Measurements from ENCODE around the gene UPF2.
A peak's percentile ranks its signal among the peaks of the same experiment; 100 is the strongest.
"Not testable (repeated sequence)": the region's sequence is repeated elsewhere in the genome, so short reads cannot be mapped to it uniquely, and the experiment has no call there.

Gene UPF2, protein sequence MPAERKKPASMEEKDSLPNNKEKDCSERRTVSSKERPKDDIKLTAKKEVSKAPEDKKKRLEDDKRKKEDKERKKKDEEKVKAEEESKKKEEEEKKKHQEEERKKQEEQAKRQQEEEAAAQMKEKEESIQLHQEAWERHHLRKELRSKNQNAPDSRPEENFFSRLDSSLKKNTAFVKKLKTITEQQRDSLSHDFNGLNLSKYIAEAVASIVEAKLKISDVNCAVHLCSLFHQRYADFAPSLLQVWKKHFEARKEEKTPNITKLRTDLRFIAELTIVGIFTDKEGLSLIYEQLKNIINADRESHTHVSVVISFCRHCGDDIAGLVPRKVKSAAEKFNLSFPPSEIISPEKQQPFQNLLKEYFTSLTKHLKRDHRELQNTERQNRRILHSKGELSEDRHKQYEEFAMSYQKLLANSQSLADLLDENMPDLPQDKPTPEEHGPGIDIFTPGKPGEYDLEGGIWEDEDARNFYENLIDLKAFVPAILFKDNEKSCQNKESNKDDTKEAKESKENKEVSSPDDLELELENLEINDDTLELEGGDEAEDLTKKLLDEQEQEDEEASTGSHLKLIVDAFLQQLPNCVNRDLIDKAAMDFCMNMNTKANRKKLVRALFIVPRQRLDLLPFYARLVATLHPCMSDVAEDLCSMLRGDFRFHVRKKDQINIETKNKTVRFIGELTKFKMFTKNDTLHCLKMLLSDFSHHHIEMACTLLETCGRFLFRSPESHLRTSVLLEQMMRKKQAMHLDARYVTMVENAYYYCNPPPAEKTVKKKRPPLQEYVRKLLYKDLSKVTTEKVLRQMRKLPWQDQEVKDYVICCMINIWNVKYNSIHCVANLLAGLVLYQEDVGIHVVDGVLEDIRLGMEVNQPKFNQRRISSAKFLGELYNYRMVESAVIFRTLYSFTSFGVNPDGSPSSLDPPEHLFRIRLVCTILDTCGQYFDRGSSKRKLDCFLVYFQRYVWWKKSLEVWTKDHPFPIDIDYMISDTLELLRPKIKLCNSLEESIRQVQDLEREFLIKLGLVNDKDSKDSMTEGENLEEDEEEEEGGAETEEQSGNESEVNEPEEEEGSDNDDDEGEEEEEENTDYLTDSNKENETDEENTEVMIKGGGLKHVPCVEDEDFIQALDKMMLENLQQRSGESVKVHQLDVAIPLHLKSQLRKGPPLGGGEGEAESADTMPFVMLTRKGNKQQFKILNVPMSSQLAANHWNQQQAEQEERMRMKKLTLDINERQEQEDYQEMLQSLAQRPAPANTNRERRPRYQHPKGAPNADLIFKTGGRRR

DNA sequence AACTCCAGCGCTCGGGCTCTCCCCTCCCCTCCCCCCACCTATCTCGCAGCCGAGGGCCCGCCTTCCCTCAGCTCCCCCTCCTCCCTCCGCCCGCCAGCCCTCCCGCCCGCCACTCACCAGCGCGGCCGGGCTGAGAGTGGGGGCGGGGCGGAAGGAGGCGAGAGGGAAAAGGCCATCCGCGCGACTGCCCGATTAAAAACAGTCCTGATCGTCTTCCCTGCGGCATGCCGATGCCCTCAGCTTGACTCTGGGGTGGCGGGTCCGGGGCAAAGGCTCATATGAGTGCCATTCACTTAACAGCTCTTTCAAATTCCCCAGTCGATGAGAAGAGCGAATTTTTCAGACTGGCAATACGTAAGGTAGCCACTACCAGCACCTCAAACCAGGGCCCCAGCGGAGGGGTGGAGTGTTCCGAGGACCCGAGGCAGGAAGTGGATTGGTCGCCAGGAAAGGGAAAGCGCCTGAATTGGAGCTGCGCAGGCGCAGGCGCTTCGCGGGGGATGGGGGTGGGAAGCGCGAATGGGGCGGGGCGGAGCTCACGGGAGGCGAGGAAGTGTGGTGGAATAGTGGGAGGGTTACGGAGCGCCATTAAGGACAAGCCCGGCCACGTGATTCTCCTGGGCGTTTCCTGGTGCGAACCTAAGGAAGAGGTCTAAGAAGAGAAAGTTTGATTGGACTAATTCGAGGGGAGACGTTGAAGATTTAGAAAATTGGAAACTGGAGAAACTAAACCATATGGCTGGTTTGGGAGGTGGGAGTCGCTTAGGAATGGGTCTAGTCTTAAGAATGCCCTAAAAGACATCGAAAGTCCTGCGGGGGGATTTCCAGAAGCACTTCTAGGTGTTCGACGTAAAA is at the start of gene UPF2:
Gene UPF2 (minus strand): TSS at position 13 of the 855 bp plus-strand sequence. CDS start 7,386 bp downstream, outside the sequence.
- peak; percentile 86 to 91 for DNase-seq

DNA sequence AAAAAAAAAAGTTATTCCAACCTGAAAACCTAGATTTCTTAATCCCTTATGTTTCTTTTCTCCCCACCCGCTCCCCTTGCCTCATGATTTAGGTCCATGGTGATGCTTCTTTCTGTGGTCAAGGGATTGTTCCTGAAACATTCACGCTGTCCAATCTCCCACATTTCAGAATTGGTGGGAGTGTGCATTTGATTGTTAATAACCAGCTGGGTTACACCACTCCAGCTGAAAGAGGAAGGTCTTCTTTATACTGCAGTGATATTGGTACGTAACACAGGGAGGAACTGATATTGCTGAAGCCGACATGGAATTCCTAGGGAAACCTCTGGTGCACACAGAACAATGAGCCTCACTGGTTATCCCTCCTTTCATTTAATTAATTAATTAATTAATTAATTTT is 48.8 kb upstream of the UPF2 start:
- no peak for DNase-seq

DNA sequence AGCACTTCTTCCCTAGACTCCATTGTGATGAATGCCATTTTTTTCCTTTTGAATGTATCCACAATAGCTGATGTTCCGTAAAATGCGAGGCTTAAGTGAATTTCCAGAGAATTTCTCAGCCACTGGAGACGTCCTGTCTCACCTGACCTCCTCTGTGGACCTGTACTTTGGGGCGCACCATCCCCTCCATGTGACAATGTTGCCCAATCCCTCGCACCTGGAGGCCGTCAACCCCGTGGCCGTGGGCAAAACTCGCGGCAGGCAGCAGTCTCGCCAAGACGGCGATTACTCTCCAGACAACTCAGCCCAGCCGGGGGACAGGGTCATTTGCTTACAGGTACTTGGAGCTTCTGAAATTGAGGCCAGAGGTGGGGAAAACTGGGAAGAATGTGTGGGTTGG is 46.3 kb upstream of the UPF2 start:
- no peak for DNase-seq

DNA sequence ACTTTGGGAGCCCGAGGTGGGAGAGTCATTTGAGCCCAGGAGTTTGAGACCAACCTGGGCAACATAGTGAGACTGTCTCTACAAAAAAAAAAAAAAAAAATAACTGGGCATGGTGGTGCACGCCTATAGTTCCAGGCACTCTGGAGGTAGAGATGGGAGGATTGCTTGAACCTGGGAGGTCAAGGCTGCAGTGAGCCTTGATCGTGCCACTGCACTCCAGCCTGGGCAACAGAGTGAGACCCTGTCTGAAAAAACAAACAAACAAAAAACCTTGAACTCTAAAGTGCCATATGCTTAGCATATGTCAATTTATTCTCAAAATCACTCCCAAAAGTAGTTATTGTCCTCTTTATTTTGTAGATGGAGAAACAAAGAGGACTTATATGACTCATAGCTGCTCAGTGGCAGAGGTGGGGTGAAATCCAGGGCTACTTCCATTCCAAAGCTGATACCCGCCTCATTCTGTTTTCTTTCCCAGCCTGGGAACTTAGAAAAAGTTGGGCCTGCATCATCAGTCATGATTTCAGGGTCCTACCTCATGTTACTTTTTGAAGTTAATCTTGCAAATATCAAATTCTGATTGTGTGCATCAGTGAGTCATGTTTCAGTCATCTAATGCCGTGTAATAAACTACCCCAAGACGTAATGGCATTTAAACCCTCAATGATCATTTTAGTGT is 39.4 kb upstream of the UPF2 start:
- DNase-seq = no peak

DNA sequence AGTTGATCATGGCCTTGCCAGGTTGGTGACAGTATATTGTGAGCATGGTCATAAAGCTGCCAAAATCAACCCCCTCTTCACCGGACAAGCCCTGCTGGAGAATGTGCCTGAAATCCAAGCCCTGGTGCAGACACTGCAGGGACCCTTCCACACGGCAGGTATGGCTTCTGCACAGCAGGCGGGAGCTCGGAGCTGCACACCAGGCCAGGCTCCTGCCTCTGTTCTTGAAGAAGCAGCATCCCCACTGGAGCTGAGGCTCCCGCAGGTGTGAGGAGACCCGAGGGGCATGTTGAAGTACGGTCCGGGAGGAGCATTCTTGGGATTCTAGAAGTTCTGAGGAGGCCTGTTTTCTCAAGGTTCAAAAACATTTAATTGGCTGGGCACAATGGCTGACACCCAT is 38.9 kb upstream of the UPF2 start:
- DNase-seq = no peak

DNA sequence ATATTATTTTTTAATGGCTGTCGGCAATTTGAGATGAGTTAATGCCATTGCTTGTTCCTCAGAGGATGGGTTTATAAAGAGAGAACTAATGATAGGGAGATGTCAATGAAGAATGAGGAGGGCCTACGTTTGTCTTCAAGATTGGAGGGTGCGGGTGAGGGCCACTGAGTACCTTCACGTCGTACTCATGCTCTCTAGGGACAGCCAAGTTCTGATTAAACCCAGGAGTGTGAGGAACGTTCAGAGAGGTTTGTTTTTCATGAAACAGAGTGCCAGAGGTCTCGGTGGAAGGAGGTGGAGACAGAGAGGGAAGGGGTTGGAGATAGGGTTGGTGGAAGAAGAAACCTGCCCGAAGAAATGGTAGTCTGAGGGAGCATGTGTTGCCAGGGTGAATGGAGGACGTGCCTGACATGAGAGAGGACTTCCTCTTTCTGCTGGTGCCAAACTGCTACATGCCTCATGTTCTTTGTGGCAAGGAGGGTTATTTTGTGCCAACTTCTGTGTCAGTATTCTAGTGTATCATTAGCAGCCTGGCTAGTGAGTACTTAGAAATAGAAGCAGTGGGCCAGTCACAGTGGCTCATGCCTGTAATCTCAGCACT is 35.1 kb upstream of the UPF2 start:
- DNase-seq = no peak

DNA sequence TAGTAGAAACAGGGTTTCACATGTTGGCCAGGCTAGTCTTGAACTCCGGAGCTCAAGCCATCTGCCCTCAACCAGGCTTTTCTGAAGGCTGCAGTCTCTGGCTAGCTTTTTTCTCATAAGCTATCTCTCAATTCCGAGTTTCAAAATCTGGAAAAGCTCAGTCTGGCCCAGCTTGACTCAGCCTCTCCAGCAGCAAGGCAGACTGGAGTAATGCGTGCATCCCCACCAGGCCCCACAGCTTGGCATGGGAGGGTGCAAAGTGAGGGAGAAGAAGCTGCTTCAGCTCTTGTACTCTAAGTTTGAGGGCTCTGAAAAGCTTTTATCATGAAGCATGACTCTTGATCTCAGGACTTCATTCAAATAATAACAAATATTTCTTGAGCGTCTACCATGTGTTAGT is 30.9 kb upstream of the UPF2 start:
- no peak for DNase-seq

DNA sequence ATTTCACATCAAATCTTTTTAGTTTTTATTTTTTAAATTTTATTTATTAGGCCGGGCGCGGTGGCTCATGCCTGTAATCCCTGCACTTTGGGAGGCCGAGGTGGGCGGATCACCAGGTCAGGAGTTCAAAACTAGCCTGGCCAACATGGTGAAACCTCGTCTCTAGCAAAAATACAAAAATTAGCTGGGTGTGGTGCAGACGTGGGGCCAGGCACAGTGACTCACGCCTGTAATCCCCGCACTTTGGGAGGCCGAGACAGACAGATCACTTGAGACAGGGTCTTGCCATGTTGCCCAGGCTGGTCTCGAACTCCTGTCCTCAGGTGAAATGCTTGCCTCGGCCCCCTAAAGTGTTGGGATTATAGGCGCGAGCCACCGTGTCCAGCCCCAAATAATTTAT is 28.8 kb upstream of the UPF2 start:
- DNase-seq = not testable (repeated sequence)

DNA sequence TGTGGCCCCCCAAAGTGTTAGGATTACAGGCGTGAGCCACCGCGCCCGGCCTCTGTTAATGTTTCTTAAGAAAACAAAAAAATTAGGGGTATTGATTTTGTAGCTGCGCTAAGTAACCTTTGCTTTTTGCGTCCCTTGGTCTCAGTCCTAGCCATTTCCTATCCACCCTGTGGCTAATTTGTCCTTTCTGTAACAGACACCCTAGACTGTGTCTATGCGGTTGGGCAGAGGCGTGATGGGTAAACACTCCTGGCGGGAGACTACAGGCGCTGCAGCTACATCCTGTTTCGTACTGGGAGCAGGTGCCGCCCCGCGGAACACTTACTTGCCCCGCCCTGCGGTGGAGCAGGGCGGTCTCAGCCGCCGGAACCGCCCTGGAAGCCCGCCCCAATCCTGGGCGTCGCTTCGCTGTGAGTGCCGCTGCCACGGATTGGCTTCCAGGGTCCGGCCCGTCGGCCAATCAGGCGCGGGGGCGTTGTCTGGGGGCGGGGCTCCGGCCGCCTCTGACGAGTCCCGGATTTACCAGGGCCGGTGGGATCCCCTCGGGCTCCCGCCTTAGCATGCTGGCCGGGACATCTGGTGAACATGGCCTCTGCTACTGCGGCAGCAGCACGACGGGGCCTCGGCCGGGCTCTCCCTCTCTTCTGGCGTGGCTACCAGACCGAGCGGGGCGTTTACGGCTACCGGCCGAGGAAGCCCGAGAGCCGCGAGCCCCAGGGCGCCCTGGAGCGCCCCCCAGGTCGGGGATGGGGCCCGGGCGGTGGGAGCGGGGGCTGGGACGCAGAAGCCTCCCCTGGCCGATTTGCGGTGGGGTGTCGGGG is 26.1 kb upstream of the UPF2 start, which contains the start of gene DHTKD1:
Gene DHTKD1 (plus strand): TSS at position 506 of the 821 bp plus-strand sequence. CDS start 80 bp downstream, at position 586.
- DNase-seq = peak; percentile 86 to 87

DNA sequence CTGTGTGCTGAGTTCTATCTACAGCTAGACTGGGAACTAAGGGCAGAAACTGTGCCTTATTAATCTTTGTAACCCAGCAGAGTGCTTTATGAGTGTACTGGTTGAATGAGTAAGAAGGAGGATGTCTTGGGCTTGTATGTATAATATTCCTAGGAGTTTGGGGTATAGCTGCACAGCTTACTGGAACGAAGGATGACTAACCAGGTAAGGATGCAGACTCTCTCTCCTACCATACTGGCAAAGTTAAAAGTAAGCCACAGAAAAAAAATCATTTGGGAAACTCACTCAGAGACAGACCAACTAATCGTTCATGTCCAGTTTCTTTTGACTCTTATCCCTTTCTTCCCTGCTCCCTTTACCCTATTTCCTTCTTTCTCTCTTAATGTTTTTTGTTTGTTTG is 24.7 kb upstream of the UPF2 start:
- DNase-seq = no peak

DNA sequence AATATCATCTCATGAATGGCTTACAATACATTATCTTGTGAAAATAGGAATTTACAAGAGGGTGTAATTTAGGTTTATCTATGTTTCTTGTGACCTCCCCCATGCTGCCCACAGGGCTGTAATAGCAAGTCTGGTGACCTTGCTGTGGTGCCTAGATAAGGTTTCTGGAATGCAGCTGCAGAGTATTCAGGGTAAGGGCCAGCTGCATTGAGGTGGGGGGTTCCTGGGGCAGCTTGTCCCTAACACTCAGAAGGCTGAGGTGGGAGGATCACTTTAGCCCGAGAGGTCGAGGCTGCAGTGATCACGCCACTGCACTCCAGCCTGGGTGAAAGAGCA is 20.8 kb upstream of the UPF2 start:
- DNase-seq = no peak

DNA sequence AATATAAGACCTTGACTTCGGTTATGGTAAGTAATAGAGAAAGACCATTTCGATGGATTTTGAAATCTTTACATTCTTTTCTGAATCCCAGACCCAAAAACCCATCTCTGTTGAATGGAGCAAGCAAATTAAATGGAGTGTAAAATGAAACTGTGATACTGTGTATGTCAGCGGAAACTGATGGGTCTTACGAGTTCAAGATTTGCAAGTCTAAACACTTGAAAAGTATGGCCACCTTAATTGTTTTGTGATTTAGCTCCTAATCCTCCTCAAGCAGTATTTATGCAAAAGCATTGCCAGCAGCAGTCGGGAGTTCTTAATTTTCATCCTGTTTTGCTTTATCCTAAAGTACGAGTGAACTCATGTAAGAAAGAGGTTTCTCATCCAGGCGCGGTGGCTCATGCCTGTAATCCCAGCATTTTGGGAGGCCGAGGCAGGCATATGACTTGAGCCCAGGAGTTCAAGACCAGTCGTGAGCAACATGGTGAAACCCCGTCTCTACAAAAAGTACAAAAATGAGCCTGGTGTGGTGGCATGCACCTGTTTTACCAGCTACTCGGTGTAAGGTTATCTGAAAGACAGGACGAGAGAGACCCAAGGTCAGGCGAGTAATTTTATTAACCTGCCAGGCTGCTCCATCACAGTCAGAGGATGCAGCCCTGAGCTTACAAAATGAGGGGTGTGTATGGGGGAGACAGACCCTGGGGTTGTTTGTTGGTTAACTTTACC is 20.3 kb upstream of the UPF2 start:
- DNase-seq = no peak

DNA sequence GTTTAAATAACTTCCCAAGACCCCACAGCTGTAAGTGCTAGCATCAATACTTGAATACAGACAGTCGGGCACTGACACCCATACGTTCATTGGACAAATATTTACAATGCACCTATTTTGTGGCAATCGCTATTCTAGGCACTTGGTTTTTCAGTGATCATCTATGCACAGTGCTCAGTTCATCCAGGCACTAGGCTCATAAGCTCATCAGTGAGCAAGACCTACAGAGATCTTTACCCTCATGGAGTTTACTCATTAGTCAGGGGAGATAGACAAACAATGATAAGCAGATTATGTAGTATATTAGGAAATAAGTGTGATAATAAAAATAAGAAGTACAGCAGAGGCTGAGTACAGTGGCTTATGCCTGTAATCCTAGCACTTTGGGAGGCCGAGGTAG is 18.5 kb upstream of the UPF2 start:
- DNase-seq = no peak

DNA sequence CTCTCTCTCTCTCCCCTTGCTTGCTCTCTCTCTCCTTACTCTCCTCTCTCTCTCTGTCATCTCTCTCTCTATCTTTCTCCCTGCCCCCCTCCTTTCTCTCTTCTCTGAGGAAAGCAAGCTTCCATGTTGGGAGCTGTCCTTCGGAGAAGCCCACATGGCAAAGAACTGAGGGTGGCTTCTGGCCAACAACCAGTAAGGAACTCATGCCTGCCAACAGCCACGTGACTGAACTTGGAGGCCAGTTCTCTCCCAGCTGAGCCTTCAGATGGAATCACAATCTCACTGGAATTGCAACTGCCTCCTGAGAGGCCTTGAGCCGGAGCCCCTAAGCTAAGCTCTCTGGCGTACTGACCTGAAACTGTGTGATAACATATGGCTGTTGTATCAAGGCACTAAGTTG is 14.1 kb upstream of the UPF2 start:
- DNase-seq = no peak

DNA sequence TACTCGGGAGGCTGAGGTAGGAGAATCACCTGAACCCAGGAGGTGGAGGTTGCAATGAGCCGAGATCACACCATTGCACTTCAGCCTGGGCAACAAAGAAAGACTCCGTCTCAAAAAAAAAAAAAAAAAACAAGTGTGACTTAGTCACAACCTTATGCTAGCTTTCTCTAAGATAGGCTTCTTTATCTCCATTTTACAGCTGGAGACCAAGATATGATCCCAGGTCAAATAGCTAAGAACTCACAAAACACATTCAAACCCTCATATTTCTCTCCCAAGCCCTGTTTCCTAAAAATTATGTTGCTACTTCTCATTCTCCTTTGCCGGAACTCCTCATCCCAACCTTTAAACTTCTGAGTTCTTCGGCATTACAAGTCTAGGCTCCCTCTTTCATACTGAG is 13.1 kb upstream of the UPF2 start:
- no peak for DNase-seq

DNA sequence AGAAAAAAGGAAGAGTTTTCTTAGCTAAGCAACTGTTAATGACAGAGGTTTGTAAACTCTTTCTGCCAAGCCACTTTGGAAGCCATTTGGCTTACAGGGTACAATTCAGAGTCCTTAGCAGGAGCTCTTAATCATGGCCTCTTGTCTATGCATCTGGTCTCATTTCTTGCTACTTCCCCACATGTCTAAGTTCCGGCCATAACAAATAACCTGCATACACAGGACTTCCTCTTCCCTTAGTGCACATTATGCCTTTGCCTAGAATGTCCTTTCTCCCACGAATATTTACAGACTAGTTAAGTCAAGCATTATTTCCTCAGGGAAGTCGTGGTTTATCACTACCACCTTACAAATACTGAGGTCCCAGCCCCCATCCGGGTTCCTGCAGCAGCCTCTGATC is 8.6 kb upstream of the UPF2 start:
- no peak for DNase-seq

DNA sequence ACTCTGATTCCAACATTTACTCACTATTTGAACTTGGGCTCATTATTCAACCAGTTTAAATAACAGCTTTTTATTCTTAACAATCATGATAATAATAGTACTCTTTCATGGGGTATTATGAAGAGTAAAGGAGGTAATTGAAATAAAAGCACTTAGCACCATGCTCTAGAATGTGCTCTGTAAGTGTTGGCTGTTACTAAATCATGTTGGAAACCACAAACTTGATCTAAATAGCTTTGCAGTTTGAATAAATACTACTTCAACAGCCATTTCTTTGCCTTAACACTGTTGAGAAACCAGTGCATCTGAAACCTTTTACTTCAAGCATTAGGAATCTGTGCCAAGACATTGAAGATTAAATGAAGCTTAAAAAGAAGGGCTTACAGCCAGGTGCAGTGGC is 7.9 kb upstream of the UPF2 start:
- peak in 1 of 2 experiments; percentile 1 for DNase-seq

DNA sequence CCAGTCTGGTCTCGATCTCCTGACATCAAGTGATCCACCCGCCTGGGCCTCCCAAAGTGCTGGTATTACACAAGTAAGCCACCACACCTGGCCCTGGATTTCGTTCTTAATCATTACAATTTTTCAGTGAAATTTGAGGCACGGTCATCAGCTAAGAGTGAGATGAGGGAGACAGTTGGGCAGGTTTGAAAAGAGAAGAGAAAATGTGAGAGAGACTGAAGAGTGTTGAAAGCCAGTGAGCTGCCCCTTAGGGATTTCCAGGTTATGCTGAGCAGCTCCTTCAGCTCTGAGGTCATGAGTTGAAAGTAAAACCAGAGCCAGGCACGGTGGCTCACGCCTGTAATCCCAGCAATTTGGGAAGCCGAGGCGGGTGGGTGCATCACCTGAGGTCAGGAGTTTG is 5.9 kb upstream of the UPF2 start:
- DNase-seq = no peak

DNA sequence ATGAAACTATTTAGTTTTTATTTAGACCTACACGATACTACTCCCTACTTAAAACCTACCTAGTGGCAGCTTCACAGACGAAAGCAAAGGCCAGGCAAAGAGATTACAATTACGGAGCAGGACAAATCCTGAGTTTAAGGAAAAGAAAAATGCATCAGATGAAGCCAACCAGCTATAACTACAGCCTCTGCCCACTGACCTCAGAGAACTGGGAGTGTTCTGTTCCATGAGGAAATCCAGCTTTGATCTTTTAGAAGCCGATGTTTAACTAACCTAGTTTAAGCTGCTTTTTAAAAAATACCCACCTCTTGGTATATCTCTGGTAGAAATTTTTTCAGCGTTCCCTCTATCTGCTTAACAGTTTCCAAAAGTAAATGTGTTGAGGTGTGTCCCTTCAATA is 3.0 kb upstream of the UPF2 start:
- no peak for DNase-seq

DNA sequence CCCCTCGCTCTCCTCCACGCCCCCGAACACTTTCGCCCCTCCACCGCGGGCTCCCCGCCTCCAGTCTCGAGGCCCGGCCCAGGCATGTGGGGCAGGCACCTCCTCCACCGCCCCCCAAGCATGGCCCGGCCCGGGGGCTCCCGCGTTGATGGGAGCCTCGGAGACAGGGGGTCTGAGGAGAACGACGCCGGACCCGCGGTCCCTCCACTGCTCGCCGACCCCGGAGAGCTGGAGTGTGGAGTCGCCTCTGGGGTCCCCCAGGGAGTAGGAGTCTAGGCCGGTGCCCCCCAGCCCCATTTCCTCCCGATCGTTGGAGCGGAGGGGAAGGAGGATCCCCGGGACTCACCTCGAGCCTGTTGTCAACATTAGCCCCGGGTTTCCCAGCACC is 206 bp downstream of the UPF2 start:
- DNase-seq = no peak

Measured in NCI-H187 (cell line).